Measurements from ENCODE around the gene EPHA5. TPM values are rescaled to one million over a fixed set of nuclear protein-coding genes. Genes with fewer than 3 reads are reported as not detected.

The EPHA5 gene
- polyA plus RNA-seq, 1 donor (not counting 4 experiments of a cell fraction or from before 2014, with no cell fraction given) = not detected

DNA sequence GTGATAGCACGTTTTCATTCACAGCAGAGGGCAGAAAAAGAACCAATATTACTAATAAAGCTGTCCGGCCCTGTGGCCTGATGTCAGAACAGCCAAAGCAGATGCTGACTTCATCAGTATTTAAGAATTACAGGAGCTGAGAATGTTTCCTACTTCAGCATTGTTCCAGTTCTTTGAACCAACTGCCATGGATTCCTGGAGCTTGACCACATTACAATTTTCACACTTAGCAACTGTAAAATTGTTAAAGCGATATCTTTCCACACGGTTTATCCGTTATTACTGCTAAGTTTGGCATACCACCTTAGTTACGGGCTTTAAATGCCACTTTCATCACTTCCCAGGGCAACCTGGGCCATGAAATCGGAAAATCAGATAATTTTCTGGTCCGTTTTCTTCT, 118.2 kb downstream of the EPHA5 start:
- no peak for DNase-seq (ENCODE audit: low read depth, low spot score)

GRCh38 chr4:65550500-65550899, 119.8 kb downstream of the EPHA5 start:
- dilution Hi-C loops (cut with MboI; ENCODE audit: extremely low pct_ligation_motif_present, low sequenced_read_pairs) = no loop called here
- no peak for DNase-seq (ENCODE audit: low read depth, low spot score)
- no peaks in the 10 kb centered on the region for H3K27me3 ChIP-seq (ENCODE audit: control insufficient read depth, extremely low read depth, insufficient read depth, low read length)

More for the DNA sequence above, 118.2 kb downstream of the EPHA5 start:
- no peak for FAIRE-seq
- Histone ChIP-seq H3K4me3 (ENCODE audit: control insufficient read depth in 2 of 3, extremely low read depth in 1 of 3, insufficient read depth in 2 of 3, low read depth in 1 of 3, low read length in 3 of 3) (no peak overlapping the region), H3K9me3 (ENCODE audit: control insufficient read depth, low read depth, low read length) (no peaks in the 10 kb centered on the region), H3K9me1 (ENCODE audit: control insufficient read depth, extremely low read depth, insufficient read depth, low read length) (no peaks in the 10 kb centered on the region), H3K79me2 (ENCODE audit: control insufficient read depth, insufficient read depth, low read length) (no peaks in the 10 kb centered on the region), H4K20me1 (ENCODE audit: control insufficient read depth, extremely low read depth, insufficient read depth, low read length) (no peaks in the 10 kb centered on the region), H2AFZ (ENCODE audit: control insufficient read depth, low read length) (no peak overlapping the region), H3K27me3 (ENCODE audit: control insufficient read depth, extremely low read depth, insufficient read depth, low read length) (no peaks in the 10 kb centered on the region), H3K4me2 (ENCODE audit: control insufficient read depth, extremely low read depth, insufficient read depth, low read depth, low read length) (no peak overlapping the region), H3K27ac (ENCODE audit: control insufficient read depth, insufficient read depth, low read length) (no peak overlapping the region), H3K4me1 (ENCODE audit: control insufficient read depth, extremely low read depth, insufficient read depth, low read length) (no peaks in the 10 kb centered on the region), H3K9ac (ENCODE audit: control insufficient read depth, extremely low read depth, insufficient read depth, low read length) (no peak overlapping the region), H3K36me3 (ENCODE audit: control insufficient read depth in 2 of 2, extremely low read depth in 1 of 2, insufficient read depth in 2 of 2, low read length in 2 of 2) (no peaks in the 10 kb centered on the region)
- TF ChIP-seq CTCF (optimal IDR thresholded peaks at IDR 0.05 in 1 of 3, IDR thresholded peaks at IDR 0.05 in 1 of 3, conservative IDR thresholded peaks at IDR 0.05 in 1 of 3; ENCODE audit: extremely low read depth in 1 of 3, insufficient read depth in 2 of 3, low read length in 3 of 3) = no peak
- TF ChIP-seq EZH2 (IDR thresholded peaks at IDR 0.05; ENCODE audit: low read length) = no peak
- dilution Hi-C loops (cut with MboI; ENCODE audit: extremely low pct_ligation_motif_present, low sequenced_read_pairs) = no loop called here

More at GRCh38 chr4:65550500-65550899, 119.8 kb downstream of the EPHA5 start:
- H4K20me1 ChIP-seq (ENCODE audit: control insufficient read depth, extremely low read depth, insufficient read depth, low read length) = no peaks in the 10 kb centered on the region
- H3K4me1 ChIP-seq (ENCODE audit: control insufficient read depth, extremely low read depth, insufficient read depth, low read length) = no peaks in the 10 kb centered on the region
- no peaks in the 10 kb centered on the region for H3K36me3 ChIP-seq (ENCODE audit: control insufficient read depth in 2 of 2, extremely low read depth in 1 of 2, insufficient read depth in 2 of 2, low read length in 2 of 2)
- no peak for FAIRE-seq
- no peak overlapping the region for H3K4me2 ChIP-seq (ENCODE audit: control insufficient read depth, extremely low read depth, insufficient read depth, low read depth, low read length)
- H3K4me3 ChIP-seq (ENCODE audit: control insufficient read depth in 2 of 3, extremely low read depth in 1 of 3, insufficient read depth in 2 of 3, low read depth in 1 of 3, low read length in 3 of 3) = no peak overlapping the region
- no peaks in the 10 kb centered on the region for H3K9me3 ChIP-seq (ENCODE audit: control insufficient read depth, low read depth, low read length)
- no peaks in the 10 kb centered on the region for H3K9me1 ChIP-seq (ENCODE audit: control insufficient read depth, extremely low read depth, insufficient read depth, low read length)
- no peaks in the 10 kb centered on the region for H3K79me2 ChIP-seq (ENCODE audit: control insufficient read depth, insufficient read depth, low read length)
- no peak overlapping the region for H2AFZ ChIP-seq (ENCODE audit: control insufficient read depth, low read length)
- no peak for TF ChIP-seq EZH2 (IDR thresholded peaks at IDR 0.05; ENCODE audit: low read length)
- no peak for TF ChIP-seq CTCF (optimal IDR thresholded peaks at IDR 0.05 in 1 of 3, IDR thresholded peaks at IDR 0.05 in 1 of 3, conservative IDR thresholded peaks at IDR 0.05 in 1 of 3; ENCODE audit: extremely low read depth in 1 of 3, insufficient read depth in 2 of 3, low read length in 3 of 3)
- no peak overlapping the region for H3K9ac ChIP-seq (ENCODE audit: control insufficient read depth, extremely low read depth, insufficient read depth, low read length)
- no peak overlapping the region for H3K27ac ChIP-seq (ENCODE audit: control insufficient read depth, insufficient read depth, low read length)

Data from keratinocyte (primary cell).